Activated naive CD8-positive, alpha-beta T cell treated with anti-CD3 and anti-CD28 coated beads for 36 hours (primary cell): ENCODE data around the gene PCNX4. TPM values are rescaled to one million over a fixed set of nuclear protein-coding genes. Genes with fewer than 3 reads are reported as not detected.

Experiments used
- total RNA-seq, 2 experiments: library from RNA; stranded (reverse); gene quantifications; one replicate each; pipeline ENCODE4 v1.2.3, GENCODE V29; 2021

PCNX4 gene
- total RNA-seq, 2 experiments from 2014 or later = 28.3 to 30.9 TPM

Other genes with a start within 250 kb of the PCNX4 start
- gene RTN1, start 221.1 kb upstream of the PCNX4 start, total RNA-seq = not detected
- under 1 TPM; 0.56 to 0.66 TPM for gene LRRC9, start 171.8 kb upstream of the PCNX4 start, total RNA-seq
- 10 to 100 TPM; 61.1 to 63.8 TPM for gene DHRS7, start 73.5 kb downstream of the PCNX4 start, total RNA-seq
- gene PPM1A, start 157.3 kb downstream of the PCNX4 start, total RNA-seq = 10 to 100 TPM; 40.5 to 47.2 TPM